Suppressor macrophage (primary cell): ENCODE results near the gene FGFR2.

ENCODE experiments used
- DNase-seq, 4 experiments: peaks; one replicate each; pipeline ENCODE4 v3.0.0-alpha.2; 2020 to 2022
- total RNA-seq, 17 experiments: gene quantifications; one replicate each; lab custom pipeline; 2026; ENCODE audit warnings: mixed read lengths in 6 of 17, inconsistent platforms in 3 of 17; lab: John Stamatoyannopoulos, UW

The FGFR2 gene
- total RNA-seq: 0 to 8.6 (median 0) reads per million in 17 experiments

DNA sequence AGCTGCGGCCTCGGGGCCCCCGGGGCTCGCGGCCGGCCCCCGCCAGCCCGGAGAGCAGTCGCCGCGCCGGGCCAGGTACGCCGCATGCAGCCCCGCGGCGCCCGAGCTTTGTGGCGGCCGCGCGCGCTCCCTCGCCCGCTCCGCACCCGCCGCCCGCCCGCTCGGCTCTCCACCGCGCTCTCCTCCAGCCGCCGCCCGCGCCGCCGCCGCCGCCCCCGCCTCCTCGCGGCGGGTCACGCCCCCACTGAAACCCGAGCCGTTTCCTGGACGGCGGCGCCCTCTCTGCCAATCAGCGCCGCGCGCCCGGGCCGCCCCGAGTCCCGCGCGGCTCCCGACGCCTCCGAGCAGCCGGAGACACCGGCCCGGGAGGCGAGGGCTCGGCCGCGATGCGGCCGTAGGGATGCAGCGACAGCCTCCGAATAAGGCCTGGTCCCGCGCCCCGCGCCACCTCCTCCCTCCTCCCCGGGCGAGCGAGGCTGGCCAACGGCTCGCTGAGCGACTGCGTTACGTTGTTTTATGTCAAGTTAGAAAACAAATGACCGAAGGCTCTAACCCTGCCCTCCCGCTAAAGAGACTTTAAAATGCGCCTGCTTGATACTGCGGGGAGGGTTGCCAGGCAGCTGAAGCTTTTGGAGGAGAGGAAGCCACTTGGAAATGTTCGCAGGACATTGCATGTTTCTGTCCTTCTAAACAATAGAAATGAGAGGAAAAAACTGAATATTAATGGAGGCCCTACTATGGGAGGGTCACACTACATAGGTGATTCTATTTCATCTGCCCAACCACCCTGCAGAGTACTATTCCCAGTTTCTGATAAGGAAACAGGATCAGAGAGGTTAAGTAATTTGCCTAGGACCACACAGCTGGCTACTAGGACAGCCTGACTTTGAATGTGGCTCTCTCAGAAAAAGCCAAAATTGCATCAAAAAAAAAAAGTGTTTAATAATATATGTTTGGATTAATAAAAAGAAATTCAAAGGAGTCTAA is at the start of gene FGFR2:
Gene FGFR2, minus strand, starts transcription at position 182 of the 987 bp plus-strand sequence. CDS start 4,627 bp downstream, outside the sequence.
- peak in 2 of 4 experiments; percentile 5 to 54 for DNase-seq

GRCh38 chr10:121647401-121647800 is 49.2 kb upstream of the FGFR2 start:
- no peak for DNase-seq

DNA sequence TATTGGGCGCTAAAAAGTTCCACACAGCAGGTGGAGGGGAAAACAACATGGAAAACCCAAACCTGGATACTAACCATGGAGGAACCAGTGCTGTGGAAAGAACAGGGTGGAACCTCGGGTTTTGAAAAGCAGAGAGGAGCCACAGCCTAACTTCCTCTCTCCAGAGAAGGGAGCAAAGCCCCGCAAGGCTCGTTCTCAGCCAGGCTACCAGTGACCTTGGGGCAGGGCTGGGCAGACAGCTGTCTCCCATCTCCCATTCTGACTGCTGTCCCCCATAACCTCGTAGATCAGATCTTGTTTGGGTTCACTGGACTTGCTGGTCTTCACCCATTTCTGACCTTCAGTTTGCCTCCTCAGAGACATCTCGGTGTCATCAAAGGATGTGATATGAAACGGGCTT is 47.5 kb upstream of the FGFR2 start:
- no peak for DNase-seq

- DNase-seq: no peak
Observed at GRCh38 chr10:121644501-121644900, 46.3 kb upstream of the FGFR2 start.

DNA sequence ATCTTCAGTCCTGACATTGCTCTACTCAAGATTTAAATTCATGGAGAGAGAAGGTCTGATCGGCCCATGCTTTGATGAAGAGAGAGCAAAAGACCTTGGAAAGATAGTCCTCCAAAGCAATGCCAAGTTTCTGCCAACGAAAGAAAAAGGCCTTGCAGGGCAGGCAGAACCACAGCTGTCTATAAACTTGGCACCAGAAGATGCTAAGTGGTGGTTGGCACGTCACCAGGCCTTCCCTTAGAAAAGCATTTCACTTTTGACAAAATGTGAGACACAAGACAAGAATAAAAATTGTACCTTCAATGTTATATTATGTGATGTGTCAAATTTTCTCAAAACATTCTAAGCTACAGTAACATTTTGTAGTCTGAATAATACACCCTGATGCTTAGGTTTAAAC is 42.0 kb upstream of the FGFR2 start:
- no peak for DNase-seq

GRCh38 chr10:121639416-121639815 is 41.2 kb upstream of the FGFR2 start:
- DNase-seq: no peak

GRCh38 chr10:121637437-121637836 is 39.2 kb upstream of the FGFR2 start:
- no peak for DNase-seq

- DNase-seq: no peak
Observed at GRCh38 chr10:121633056-121633455, 34.8 kb upstream of the FGFR2 start.

DNA sequence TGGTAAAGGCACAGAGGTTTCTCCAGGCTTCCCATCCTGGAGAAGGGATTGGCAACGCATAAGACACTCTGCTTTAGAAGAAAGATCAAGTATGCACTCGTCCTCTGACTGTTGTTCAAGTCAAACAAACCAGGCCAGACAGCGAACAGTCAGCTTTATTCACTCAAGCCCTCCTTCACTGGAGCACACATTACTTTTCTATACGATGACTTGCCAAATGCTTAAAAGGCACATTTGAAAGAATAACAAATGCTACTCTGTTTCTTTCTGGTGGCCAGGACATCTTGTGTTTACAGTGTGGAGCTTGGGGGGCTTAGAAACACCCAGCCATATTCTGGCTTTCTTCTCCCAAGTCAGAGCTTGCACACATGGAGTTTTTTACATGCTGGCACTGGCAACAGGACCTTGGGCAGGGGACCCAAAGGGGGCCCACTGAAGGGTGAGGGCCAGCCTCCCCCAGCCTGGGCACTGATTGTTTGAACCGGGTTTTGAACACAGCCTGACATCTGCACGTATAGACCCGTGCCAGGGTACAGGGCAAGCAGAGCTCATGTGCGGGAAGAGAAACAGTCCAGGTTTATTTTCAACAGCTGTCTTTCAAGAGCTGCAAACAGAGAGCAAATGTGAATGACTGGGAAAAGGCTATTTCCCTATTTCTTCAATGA is 33.3 kb upstream of the FGFR2 start:
- no peak for DNase-seq

GRCh38 chr10:121628859-121629258 is 30.6 kb upstream of the FGFR2 start:
- no peak for DNase-seq

DNA sequence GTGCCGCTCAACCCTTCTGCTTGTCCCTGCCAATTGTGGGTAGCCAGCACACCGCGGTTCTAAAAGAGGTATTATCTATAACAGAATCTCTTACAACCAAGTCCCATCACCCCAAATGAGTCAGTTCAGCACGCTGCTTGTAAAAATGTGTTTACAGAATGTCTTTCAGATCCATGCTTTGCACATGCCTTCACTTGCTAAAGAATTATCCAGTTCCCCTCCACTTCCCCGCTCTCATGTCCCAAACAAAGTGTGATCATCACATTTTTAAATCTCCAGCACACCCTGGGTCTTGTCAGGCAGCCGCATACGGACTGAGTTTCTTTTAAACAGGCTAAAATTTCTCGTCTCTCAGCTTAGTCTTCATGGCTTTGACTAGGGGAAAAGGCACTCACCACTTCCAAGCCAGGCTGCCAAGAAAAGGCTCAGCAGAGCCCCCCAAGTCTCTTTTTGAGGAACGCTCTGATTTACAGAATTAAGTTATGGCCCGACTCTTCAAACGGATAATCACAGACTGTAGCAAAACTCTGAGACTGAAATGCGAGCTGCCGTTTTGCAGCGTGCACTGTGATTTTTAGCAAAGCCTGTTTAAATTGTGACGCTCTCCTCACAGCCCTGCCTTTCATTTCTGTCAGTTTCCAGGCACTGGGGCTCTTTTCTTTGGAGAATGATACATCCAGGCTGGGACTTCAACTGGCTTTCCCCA is 29.8 kb upstream of the FGFR2 start:
- DNase-seq: no peak

GRCh38 chr10:121624836-121625486 is 26.7 kb upstream of the FGFR2 start:
- no peak for DNase-seq

- DNase-seq: no peak
Observed at GRCh38 chr10:121618906-121619305, 20.7 kb upstream of the FGFR2 start.

DNA sequence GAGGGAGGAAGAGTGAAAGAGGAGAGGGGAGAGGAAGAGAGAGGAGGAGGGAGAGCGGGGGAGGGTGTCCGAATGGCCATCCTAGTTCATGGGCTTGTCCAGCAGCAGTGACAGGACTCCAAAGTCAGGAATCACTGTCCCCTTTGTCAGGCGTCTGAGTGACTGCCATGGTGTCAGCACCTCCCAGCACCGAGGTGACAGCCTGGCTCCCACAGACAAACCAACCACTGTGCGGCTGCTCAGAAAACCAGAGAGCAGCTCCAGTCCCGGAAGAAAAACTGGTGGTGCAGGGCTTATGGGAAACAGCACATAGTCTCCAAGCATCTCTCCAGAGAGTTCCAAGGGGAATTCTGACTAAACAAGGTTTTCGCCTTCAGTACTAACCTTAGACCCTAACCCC is 18.9 kb upstream of the FGFR2 start:
- DNase-seq: no peak

GRCh38 chr10:121616291-121616690 is 18.0 kb upstream of the FGFR2 start:
- no peak for DNase-seq

DNA sequence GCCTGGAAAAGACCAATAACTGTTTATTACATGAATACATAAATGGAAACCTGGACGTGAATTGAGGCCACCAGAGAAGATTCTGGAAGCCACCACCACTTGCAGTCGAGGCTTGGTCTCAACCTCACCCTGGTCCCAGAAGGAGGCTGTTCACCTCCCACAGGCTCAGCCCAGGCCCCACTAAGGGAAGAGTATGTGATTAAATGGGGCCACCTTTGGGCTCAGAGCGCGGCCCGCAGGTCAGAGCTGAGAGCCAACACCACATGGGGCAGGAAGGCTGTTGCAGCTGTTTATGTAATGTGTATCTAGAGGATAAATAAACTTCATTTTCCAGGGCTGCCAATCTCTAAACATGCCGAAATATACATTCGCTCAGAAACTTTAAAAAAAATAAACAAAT is 17.6 kb upstream of the FGFR2 start:
- DNase-seq: no peak

- no peak for DNase-seq
Observed at GRCh38 chr10:121615435-121615793, 17.2 kb upstream of the FGFR2 start.

- DNase-seq: no peak
Observed at GRCh38 chr10:121614613-121615434, 16.6 kb upstream of the FGFR2 start.

DNA sequence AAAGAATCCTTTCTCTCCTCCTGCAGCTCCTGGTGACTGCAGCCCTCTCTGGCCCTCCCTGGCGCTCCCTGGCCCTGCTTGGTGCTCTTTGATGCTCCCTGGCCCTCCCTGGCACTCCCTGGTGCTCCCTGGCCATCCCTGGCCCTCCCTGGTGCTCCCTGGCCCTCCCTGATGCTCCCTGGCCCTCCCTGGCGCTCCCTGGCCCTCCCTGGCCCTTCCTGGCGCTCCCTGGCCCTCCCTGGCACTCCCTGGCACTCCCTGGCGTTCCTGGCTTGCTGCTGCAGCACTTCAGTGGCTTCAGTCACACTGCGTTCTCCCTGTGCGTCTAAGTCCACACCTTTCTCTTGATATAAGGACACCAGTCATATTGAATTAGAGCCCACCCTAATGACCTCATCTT is 15.2 kb upstream of the FGFR2 start:
- no peak for DNase-seq

GRCh38 chr10:121611393-121612159 is 13.3 kb upstream of the FGFR2 start:
- no peak for DNase-seq

- DNase-seq: no peak
Observed at GRCh38 chr10:121610798-121611323, 12.6 kb upstream of the FGFR2 start.
